Measurements from ENCODE around the gene JUN. TPM values are rescaled to one million over a fixed set of nuclear protein-coding genes. Genes with fewer than 3 reads are reported as not detected.

The JUN gene
- total RNA-seq, 1 experiment from 2014 or later, result 15.9 TPM

DNA sequence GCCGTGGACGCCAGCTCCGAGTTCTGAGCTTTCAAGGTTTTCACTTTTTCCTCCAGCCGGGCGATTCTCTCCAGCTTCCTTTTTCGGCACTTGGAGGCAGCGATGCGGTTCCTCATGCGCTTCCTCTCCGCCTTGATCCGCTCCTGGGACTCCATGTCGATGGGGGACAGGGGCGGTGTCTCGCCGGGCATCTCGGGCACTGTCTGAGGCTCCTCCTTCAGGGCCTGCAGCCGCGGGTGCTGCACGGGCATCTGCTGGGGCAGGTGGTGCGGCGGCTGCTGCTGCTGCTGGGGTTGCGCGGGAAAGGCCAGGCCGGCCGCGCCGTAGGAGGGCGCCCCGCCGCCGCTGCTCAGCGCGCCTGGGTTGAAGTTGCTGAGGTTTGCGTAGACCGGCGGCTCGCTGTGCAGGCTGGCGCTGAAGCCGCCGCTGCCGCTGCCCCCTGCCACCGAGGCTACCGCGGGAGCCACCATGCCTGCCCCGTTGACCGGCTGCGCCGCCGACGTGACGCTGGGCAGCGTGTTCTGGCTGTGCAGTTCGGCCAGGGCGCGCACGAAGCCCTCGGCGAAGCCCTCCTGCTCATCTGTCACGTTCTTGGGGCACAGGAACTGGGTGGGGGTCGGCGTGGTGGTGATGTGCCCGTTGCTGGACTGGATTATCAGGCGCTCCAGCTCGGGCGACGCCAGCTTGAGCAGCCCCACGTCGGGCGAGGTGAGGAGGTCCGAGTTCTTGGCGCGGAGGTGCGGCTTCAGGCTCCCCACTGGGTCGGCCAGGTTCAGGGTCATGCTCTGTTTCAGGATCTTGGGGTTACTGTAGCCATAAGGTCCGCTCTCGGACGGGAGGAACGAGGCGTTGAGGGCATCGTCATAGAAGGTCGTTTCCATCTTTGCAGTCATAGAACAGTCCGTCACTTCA lies 1.4 kb downstream of the JUN start (continued):
- TF ChIP-seq, protein P1, sequence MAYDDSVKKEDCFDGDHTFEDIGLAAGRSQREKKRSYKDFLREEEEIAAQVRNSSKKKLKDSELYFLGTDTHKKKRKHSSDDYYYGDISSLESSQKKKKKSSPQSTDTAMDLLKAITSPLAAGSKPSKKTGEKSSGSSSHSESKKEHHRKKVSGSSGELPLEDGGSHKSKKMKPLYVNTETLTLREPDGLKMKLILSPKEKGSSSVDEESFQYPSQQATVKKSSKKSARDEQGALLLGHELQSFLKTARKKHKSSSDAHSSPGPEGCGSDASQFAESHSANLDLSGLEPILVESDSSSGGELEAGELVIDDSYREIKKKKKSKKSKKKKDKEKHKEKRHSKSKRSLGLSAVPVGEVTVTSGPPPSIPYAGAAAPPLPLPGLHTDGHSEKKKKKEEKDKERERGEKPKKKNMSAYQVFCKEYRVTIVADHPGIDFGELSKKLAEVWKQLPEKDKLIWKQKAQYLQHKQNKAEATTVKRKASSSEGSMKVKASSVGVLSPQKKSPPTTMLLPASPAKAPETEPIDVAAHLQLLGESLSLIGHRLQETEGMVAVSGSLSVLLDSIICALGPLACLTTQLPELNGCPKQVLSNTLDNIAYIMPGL (CRISPR knock-in tag; IDR thresholded peaks at IDR 0.05), result peak; percentile 56; the same call in 1 of the 2 replicates
- TF ChIP-seq, protein P2, sequence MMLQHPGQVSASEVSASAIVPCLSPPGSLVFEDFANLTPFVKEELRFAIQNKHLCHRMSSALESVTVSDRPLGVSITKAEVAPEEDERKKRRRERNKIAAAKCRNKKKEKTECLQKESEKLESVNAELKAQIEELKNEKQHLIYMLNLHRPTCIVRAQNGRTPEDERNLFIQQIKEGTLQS (CRISPR knock-in tag; conservative IDR thresholded peaks at IDR 0.05), result peak; percentile 56
- TF ChIP-seq, protein P3, sequence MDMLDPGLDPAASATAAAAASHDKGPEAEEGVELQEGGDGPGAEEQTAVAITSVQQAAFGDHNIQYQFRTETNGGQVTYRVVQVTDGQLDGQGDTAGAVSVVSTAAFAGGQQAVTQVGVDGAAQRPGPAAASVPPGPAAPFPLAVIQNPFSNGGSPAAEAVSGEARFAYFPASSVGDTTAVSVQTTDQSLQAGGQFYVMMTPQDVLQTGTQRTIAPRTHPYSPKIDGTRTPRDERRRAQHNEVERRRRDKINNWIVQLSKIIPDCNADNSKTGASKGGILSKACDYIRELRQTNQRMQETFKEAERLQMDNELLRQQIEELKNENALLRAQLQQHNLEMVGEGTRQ (CRISPR knock-in tag; IDR thresholded peaks at IDR 0.05), result peak; percentile 35; the same call in 1 of the 2 replicates
- TF ChIP-seq, protein P4, sequence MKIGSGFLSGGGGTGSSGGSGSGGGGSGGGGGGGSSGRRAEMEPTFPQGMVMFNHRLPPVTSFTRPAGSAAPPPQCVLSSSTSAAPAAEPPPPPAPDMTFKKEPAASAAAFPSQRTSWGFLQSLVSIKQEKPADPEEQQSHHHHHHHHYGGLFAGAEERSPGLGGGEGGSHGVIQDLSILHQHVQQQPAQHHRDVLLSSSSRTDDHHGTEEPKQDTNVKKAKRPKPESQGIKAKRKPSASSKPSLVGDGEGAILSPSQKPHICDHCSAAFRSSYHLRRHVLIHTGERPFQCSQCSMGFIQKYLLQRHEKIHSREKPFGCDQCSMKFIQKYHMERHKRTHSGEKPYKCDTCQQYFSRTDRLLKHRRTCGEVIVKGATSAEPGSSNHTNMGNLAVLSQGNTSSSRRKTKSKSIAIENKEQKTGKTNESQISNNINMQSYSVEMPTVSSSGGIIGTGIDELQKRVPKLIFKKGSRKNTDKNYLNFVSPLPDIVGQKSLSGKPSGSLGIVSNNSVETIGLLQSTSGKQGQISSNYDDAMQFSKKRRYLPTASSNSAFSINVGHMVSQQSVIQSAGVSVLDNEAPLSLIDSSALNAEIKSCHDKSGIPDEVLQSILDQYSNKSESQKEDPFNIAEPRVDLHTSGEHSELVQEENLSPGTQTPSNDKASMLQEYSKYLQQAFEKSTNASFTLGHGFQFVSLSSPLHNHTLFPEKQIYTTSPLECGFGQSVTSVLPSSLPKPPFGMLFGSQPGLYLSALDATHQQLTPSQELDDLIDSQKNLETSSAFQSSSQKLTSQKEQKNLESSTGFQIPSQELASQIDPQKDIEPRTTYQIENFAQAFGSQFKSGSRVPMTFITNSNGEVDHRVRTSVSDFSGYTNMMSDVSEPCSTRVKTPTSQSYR (CRISPR knock-in tag; IDR thresholded peaks at IDR 0.05), result peak; percentile 79; the same call in 1 of the 2 replicates
- peak; percentile 55 for TF ChIP-seq TEAD1 (CRISPR knock-in tag; IDR thresholded peaks at IDR 0.05)
- TF ChIP-seq FOXK1 (CRISPR knock-in tag; IDR thresholded peaks at IDR 0.05), result peak; percentile 85
- TF ChIP-seq, protein P5, sequence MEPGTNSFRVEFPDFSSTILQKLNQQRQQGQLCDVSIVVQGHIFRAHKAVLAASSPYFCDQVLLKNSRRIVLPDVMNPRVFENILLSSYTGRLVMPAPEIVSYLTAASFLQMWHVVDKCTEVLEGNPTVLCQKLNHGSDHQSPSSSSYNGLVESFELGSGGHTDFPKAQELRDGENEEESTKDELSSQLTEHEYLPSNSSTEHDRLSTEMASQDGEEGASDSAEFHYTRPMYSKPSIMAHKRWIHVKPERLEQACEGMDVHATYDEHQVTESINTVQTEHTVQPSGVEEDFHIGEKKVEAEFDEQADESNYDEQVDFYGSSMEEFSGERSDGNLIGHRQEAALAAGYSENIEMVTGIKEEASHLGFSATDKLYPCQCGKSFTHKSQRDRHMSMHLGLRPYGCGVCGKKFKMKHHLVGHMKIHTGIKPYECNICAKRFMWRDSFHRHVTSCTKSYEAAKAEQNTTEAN (CRISPR knock-in tag; IDR thresholded peaks at IDR 0.05), result peak; percentile 97
- TF ChIP-seq, protein P6, sequence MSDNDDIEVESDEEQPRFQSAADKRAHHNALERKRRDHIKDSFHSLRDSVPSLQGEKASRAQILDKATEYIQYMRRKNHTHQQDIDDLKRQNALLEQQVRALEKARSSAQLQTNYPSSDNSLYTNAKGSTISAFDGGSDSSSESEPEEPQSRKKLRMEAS (CRISPR knock-in tag; IDR thresholded peaks at IDR 0.05), result peak; percentile 95
- TF ChIP-seq, protein P7, sequence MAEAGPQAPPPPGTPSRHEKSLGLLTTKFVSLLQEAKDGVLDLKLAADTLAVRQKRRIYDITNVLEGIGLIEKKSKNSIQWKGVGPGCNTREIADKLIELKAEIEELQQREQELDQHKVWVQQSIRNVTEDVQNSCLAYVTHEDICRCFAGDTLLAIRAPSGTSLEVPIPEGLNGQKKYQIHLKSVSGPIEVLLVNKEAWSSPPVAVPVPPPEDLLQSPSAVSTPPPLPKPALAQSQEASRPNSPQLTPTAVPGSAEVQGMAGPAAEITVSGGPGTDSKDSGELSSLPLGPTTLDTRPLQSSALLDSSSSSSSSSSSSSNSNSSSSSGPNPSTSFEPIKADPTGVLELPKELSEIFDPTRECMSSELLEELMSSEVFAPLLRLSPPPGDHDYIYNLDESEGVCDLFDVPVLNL (CRISPR knock-in tag; IDR thresholded peaks at IDR 0.05; ENCODE audit: borderline replicate concordance, low read depth), result peak; percentile 69
- 0 out of 2 replicates have a peak, but pooled peaks have one; percentile 26 for TF ChIP-seq NR2C2 (CRISPR knock-in tag; IDR thresholded peaks at IDR 0.05)
- no peak for TF ChIP-seq SOX15 (CRISPR knock-in tag; IDR thresholded peaks at IDR 0.05)
- TF ChIP-seq, protein P8, sequence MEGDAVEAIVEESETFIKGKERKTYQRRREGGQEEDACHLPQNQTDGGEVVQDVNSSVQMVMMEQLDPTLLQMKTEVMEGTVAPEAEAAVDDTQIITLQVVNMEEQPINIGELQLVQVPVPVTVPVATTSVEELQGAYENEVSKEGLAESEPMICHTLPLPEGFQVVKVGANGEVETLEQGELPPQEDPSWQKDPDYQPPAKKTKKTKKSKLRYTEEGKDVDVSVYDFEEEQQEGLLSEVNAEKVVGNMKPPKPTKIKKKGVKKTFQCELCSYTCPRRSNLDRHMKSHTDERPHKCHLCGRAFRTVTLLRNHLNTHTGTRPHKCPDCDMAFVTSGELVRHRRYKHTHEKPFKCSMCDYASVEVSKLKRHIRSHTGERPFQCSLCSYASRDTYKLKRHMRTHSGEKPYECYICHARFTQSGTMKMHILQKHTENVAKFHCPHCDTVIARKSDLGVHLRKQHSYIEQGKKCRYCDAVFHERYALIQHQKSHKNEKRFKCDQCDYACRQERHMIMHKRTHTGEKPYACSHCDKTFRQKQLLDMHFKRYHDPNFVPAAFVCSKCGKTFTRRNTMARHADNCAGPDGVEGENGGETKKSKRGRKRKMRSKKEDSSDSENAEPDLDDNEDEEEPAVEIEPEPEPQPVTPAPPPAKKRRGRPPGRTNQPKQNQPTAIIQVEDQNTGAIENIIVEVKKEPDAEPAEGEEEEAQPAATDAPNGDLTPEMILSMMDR (IDR thresholded peaks at IDR 0.05), result no peak
- TF ChIP-seq, protein P9, sequence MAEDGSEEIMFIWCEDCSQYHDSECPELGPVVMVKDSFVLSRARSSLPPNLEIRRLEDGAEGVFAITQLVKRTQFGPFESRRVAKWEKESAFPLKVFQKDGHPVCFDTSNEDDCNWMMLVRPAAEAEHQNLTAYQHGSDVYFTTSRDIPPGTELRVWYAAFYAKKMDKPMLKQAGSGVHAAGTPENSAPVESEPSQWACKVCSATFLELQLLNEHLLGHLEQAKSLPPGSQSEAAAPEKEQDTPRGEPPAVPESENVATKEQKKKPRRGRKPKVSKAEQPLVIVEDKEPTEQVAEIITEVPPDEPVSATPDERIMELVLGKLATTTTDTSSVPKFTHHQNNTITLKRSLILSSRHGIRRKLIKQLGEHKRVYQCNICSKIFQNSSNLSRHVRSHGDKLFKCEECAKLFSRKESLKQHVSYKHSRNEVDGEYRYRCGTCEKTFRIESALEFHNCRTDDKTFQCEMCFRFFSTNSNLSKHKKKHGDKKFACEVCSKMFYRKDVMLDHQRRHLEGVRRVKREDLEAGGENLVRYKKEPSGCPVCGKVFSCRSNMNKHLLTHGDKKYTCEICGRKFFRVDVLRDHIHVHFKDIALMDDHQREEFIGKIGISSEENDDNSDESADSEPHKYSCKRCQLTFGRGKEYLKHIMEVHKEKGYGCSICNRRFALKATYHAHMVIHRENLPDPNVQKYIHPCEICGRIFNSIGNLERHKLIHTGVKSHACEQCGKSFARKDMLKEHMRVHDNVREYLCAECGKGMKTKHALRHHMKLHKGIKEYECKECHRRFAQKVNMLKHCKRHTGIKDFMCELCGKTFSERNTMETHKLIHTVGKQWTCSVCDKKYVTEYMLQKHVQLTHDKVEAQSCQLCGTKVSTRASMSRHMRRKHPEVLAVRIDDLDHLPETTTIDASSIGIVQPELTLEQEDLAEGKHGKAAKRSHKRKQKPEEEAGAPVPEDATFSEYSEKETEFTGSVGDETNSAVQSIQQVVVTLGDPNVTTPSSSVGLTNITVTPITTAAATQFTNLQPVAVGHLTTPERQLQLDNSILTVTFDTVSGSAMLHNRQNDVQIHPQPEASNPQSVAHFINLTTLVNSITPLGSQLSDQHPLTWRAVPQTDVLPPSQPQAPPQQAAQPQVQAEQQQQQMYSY (CRISPR knock-in tag; IDR thresholded peaks at IDR 0.05), result peak; percentile 30
- TF ChIP-seq SMAD3 (CRISPR knock-in tag; IDR thresholded peaks at IDR 0.05; ENCODE audit: borderline replicate concordance), result peak; percentile 64; the same call in 1 of the 2 replicates
- TF ChIP-seq TCF7 (CRISPR knock-in tag; IDR thresholded peaks at IDR 0.05; ENCODE audit: low read depth), result peak; percentile 87
- peak; percentile 91 for TF ChIP-seq ESRRA (CRISPR knock-in tag; IDR thresholded peaks at IDR 0.05; ENCODE audit: borderline replicate concordance)
- TF ChIP-seq, protein P10, sequence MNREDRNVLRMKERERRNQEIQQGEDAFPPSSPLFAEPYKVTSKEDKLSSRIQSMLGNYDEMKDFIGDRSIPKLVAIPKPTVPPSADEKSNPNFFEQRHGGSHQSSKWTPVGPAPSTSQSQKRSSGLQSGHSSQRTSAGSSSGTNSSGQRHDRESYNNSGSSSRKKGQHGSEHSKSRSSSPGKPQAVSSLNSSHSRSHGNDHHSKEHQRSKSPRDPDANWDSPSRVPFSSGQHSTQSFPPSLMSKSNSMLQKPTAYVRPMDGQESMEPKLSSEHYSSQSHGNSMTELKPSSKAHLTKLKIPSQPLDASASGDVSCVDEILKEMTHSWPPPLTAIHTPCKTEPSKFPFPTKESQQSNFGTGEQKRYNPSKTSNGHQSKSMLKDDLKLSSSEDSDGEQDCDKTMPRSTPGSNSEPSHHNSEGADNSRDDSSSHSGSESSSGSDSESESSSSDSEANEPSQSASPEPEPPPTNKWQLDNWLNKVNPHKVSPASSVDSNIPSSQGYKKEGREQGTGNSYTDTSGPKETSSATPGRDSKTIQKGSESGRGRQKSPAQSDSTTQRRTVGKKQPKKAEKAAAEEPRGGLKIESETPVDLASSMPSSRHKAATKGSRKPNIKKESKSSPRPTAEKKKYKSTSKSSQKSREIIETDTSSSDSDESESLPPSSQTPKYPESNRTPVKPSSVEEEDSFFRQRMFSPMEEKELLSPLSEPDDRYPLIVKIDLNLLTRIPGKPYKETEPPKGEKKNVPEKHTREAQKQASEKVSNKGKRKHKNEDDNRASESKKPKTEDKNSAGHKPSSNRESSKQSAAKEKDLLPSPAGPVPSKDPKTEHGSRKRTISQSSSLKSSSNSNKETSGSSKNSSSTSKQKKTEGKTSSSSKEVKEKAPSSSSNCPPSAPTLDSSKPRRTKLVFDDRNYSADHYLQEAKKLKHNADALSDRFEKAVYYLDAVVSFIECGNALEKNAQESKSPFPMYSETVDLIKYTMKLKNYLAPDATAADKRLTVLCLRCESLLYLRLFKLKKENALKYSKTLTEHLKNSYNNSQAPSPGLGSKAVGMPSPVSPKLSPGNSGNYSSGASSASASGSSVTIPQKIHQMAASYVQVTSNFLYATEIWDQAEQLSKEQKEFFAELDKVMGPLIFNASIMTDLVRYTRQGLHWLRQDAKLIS (CRISPR knock-in tag; IDR thresholded peaks at IDR 0.05; ENCODE audit: borderline replicate concordance), result 0 out of 2 replicates have a peak, but pooled peaks have one; percentile 67
